Fibroblast of mammary gland (primary cell): Measurements from ENCODE around the gene ALG13.
"Not testable (repeated sequence)": the region's sequence is repeated elsewhere in the genome, so short reads cannot be mapped to it uniquely, and the experiment has no call there.

ENCODE experiments used
- DNase-seq: peaks from one replicate; pipeline ENCODE4 v3.0.0-alpha.2; 2010; ENCODE audit warnings: low read depth
- H3K4me3 ChIP-seq: 2 replicates; pipeline ENCODE4 v1.5.1; 2011; ENCODE audit warnings: low read depth, mild to moderate bottlenecking, low read length, moderate library complexity; ENCODE audit not compliant: control insufficient read depth
- CTCF ChIP-seq: conservative IDR thresholded peaks from 2 replicates; pipeline ENCODE4 v1.5.1; 2011; ENCODE audit warnings: low read depth, low read length, inconsistent platforms; ENCODE audit not compliant: control insufficient read depth, insufficient read depth

Gene ALG13

GRCh38 chrX:111743316-111743715, 62.3 kb downstream of the ALG13 start:
- peak; percentile 1 for DNase-seq
- no peak overlapping the region for H3K4me3 ChIP-seq
- TF ChIP-seq CTCF = no peak

- no peak for TF ChIP-seq CTCF
- no peak for DNase-seq
Measured at GRCh38 chrX:111756486-111756885, 75.5 kb downstream of the ALG13 start.

GRCh38 chrX:111759686-111760085, 78.7 kb downstream of the ALG13 start:
- no peak for DNase-seq
- H3K4me3 ChIP-seq = no peak overlapping the region
- no peak for TF ChIP-seq CTCF

More at GRCh38 chrX:111756486-111756885, 75.5 kb downstream of the ALG13 start:
- H3K4me3 ChIP-seq = no peak overlapping the region

- H3K4me3 ChIP-seq = no peak overlapping the region
- TF ChIP-seq CTCF = no peak
- DNase-seq = no peak
Measured at GRCh38 chrX:111761578-111762135, 80.7 kb downstream of the ALG13 start.

- TF ChIP-seq CTCF = no peak
- no peak overlapping the region for H3K4me3 ChIP-seq
- no peak for DNase-seq
Measured at GRCh38 chrX:111778591-111778990, 97.6 kb downstream of the ALG13 start.

GRCh38 chrX:111779582-111779981, 98.6 kb downstream of the ALG13 start:
- peak; percentile 8 for DNase-seq
- TF ChIP-seq CTCF = no peak
- H3K4me3 ChIP-seq = no peak overlapping the region

- no peak for TF ChIP-seq CTCF
- no peak overlapping the region for H3K4me3 ChIP-seq
- no peak for DNase-seq
Measured at GRCh38 chrX:111784667-111785066, 103.7 kb downstream of the ALG13 start.

GRCh38 chrX:111790054-111790453, 109.1 kb downstream of the ALG13 start:
- not testable (repeated sequence) for DNase-seq, H3K4me3 ChIP-seq
